ENCODE results near the gene LY6G6C. TPM values are rescaled to one million over a fixed set of nuclear protein-coding genes. Genes with fewer than 3 reads are reported as not detected.

The LY6G6C gene
- total and polyA plus RNA-seq, 2 of the 13 experiments (the other 11 are each of a cell fraction or from before 2014, with no cell fraction given), result 0.15 TPM; not detected in 1

DNA sequence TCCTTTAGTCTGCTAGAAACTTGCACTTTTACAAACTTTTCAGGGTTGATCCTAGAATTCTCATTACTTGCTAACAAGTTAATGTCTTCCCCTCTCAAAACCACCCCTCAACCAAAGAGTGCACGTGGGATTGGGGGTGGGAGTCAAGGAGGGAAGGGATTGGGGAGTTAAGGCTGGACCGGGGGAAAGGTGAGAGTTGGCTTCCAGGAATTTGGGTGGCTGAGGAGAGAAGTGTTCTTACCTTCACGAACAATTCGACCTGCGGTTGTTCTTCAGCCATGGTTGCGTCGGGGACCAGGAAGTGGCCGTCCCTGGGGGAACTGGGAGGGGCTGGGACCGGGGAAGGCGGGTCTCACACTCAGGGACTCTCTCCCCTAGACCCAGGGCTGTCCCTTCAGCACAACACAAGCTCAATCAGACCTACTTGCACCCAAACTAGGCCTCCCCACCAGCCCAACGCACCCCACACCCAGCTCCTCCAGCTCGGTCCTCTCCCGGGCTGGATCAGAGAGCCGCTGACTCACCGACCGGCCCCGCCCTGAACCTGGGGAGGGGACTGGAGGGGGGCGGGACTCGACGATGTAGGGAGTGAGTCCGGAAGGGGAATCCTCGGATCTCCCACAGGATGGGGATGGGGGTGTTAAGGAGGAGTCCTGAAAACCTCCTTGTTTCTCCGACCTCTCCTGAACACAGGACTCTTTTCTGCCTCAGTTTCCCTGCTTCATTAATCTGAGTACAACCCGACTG lies 14.6 kb upstream of the LY6G6C start, which contains the start of gene CLIC1 (continued):
- TF ChIP-seq ZBTB39 (CRISPR knock-in tag; IDR thresholded peaks at IDR 0.05), result no peak
- no peak for TF ChIP-seq ZNF282 (IDR thresholded peaks at IDR 0.05; ENCODE audit: partially characterized antibody)
- peak; percentile 89 for TF ChIP-seq DMAP1 (CRISPR knock-in tag; IDR thresholded peaks at IDR 0.05)
- no peak; the same call in 1 of the 2 replicates for TF ChIP-seq GATA4 (IDR thresholded peaks at IDR 0.05; ENCODE audit: borderline replicate concordance, low read depth)
- peak; percentile 93 for TF ChIP-seq FOXC1 (CRISPR knock-in tag; IDR thresholded peaks at IDR 0.05; ENCODE audit: borderline replicate concordance)
- no peak for TF ChIP-seq DBP (CRISPR knock-in tag; IDR thresholded peaks at IDR 0.05; ENCODE audit: not compliant biosample characterization)
- TF ChIP-seq AHR (CRISPR knock-in tag; IDR thresholded peaks at IDR 0.05), result no peak; the same call in 1 of the 2 replicates
- no peak for TF ChIP-seq ZNF367 (CRISPR knock-in tag; IDR thresholded peaks at IDR 0.05; ENCODE audit: borderline replicate concordance)
- peak; percentile 73; the same call in 1 of the 2 replicates for TF ChIP-seq PPARG (CRISPR knock-in tag; conservative IDR thresholded peaks at IDR 0.05)
- TF ChIP-seq SOX13 (IDR thresholded peaks at IDR 0.05), result 0 out of 2 replicates have a peak, but pooled peaks have one; percentile 45
- TF ChIP-seq SOX13 (CRISPR knock-in tag; conservative IDR thresholded peaks at IDR 0.05 in 1 of 2, IDR thresholded peaks at IDR 0.05 in 1 of 2), result peak in 1 of 2 experiments; percentile 74; a peak in 2 of 4 replicates
- TF ChIP-seq KAT2B (IDR thresholded peaks at IDR 0.05; ENCODE audit: borderline replicate concordance, low read depth, low read length), result no peak
- TF ChIP-seq THAP8 (CRISPR knock-in tag; IDR thresholded peaks at IDR 0.05; ENCODE audit: borderline replicate concordance), result no peak
- TF ChIP-seq ARNT2 (CRISPR knock-in tag; IDR thresholded peaks at IDR 0.05; ENCODE audit: low read depth), result no peak
- peak; percentile 56; the same call in 1 of the 2 replicates for TF ChIP-seq ZNF281 (CRISPR knock-in tag; IDR thresholded peaks at IDR 0.05; ENCODE audit: borderline replicate concordance)
- no peak for TF ChIP-seq ETS1 (CRISPR knock-in tag; IDR thresholded peaks at IDR 0.05)
- no peak for TF ChIP-seq ADNP (CRISPR knock-in tag; IDR thresholded peaks at IDR 0.05)
- peak; percentile 79; the same call in 1 of the 2 replicates for TF ChIP-seq REL (CRISPR knock-in tag; conservative IDR thresholded peaks at IDR 0.05)
- TF ChIP-seq, protein P1, sequence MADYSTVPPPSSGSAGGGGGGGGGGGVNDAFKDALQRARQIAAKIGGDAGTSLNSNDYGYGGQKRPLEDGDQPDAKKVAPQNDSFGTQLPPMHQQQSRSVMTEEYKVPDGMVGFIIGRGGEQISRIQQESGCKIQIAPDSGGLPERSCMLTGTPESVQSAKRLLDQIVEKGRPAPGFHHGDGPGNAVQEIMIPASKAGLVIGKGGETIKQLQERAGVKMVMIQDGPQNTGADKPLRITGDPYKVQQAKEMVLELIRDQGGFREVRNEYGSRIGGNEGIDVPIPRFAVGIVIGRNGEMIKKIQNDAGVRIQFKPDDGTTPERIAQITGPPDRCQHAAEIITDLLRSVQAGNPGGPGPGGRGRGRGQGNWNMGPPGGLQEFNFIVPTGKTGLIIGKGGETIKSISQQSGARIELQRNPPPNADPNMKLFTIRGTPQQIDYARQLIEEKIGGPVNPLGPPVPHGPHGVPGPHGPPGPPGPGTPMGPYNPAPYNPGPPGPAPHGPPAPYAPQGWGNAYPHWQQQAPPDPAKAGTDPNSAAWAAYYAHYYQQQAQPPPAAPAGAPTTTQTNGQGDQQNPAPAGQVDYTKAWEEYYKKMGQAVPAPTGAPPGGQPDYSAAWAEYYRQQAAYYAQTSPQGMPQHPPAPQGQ (CRISPR knock-in tag; IDR thresholded peaks at IDR 0.05; ENCODE audit: borderline replicate concordance), result no peak

Data from HepG2 (cell line).